HG03521 (cell line): ENCODE measurements around the gene EYA2.

ENCODE experiments used
- ATAC-seq: cut with Tn5 transposase; IDR thresholded peaks from one replicate; pipeline ENCODE4 v1.9.1; 2021; ENCODE audit warnings: mild to moderate bottlenecking, moderate library complexity; ENCODE audit not compliant: unreplicated experiment

The EYA2 gene

DNA sequence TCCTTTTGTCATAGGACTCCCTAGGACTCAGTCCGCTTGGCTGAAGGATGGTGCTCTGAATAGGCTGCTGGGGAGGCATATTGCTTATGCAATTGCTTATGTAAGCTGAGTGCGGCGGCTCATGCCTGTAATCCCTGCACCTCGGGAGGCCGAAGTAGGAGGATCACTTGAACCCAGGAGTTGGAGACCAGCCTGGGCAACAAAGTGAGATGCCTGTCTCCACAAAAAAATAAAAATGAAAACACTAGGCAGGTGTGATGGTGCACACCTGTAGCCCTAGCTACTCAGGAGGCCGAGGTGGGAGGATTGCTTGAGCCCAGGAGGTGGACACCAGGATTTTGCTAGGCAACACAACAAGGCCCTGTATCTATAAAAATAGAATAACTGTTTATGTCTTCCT lies 81.3 kb downstream of the EYA2 start:
- no peak for ATAC-seq

DNA sequence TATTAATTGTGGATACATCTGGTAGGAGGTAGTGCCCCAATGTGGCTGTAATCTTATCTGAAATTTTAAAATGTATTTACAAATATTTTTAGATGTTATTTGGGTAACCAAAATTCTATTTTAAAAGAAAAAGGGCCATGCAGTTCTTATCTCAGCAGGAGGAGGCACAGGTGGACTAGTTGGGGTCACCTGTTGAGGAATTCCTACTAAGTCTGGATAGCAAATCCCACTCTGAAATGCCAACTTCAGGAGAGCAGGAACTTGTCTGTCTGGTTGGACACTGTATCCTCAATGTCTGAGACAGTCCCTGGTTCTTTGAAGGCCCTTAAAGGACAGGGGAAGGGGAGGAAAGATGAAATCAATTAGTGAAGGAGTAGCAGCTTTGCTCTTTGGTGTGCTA lies 82.6 kb downstream of the EYA2 start:
- no peak for ATAC-seq

DNA sequence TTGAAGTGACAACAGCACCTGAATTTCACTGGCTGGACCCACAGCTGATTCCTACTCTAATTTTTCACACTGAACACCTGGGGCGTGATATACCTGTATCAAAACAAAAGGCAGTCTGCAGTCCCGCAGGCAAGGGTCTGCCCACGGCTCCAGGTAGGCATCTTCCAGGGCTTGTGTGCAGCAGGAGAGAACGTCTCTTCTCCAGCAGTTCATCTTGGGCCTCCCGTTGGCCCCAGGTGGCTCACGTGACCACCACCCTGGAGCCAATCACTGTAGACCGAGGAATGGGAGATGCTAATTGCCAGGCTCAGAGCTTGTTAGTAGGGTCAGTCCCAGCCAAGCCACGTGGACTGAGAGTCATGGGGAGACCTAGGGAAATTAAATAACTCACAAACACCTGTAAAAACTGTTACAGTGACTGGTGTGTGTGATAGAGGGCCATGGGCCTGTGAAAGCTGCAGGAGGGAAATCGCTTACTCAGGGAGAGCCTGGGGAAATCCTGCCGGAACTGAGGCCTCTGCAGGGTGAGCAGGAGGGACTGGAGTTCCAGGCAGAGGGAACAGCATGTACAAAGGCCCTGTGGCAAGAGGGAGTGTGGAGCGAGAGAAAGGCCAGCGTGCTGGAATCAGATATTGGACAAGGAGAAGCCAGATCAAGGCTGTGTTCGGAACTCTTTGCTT lies 83.4 kb downstream of the EYA2 start:
- no peak for ATAC-seq

DNA sequence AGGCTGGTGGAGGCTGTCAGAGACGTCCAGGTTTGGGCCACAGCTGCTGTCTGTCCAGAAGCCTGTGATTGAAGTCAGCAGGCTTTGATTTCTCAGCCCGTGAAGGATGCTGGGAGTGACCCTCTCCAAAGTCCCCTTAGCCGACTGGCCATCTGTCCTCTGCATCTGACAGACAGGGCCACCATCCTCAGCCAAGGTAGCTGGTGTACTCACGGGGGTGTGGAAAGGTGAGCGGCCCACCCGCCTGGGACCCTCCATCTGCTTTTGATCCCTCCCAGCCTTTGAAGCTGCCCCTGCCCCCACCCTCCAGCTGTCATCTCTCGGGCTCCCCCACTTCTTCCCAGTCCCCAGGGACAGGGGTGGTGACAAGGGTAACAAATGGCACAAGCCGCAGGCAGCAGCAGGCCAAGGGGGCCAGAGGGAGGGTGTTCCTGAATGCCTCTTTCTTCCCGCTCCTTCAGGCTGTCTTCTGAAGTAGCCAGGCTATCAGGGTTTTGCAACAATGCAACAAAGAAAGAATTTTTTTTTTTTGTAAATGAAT lies 84.4 kb downstream of the EYA2 start:
- ATAC-seq = no peak

DNA sequence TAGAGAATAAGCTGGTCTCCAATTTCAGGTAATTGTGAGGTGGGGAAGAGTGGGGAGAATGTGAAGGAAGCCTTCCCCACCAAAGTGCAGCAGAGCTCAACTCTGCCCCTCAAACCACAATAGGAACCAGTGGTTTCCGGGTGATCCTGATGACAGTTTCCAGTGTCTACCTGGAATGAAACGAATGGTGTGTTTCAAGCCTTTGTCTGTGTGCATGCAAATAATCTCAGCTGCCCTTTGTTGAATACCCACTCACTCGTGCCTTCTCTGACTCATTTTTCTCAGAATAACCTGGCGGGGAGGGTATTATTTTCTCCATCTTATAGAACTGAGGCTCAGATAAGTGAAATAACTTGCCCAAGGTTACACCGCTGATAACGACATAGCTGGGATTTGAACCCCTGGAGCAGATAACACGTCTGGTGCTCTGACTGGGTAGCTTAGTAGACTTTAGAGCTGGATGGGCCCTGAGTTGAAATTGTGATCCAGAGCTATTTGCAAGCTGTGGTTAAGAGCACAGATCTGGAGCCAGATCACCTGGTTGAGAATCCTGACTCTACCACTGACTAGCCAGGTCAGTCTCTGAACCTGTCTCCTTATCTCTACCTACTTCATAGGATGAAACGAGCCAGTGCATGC lies 85.1 kb downstream of the EYA2 start:
- ATAC-seq = no peak

DNA sequence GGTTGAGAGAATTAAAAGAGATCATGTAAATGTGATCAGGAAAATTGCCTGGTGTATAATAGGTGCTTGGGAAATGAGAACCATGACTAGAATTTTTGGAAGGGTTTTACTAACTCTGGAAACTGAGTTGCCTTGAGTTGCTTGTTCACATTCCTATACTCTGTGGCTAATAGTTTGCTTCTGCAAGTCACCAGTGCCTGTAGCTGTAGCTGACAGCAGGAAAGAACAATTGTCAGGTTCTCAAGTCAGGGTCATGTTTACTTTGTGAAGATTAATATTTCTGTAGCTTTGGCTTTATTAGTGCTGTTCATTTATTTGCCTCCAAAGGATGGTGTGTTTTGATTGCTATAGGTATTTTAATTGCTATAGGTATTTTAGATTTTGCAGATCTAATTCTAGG lies 86.5 kb downstream of the EYA2 start:
- no peak for ATAC-seq

DNA sequence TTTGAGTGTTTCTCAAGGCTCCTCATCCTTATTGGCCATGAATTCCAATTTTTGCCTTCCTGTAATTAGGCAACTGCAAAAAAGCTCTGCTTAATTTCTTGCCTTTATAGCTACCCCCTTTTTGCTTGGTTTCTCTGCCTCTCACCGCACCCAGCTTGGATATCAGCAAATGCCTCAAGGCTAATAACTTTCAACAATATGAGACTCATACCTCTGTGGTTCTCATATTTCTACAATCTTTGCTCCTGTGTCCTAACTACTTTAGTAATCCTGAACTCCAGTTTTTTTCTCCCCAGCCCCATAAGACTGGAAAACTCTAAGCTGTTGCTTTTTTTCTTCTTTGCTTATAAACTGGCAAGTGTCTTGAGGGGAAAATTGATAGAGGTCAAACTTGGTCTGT lies 88.8 kb downstream of the EYA2 start:
- ATAC-seq = no peak

DNA sequence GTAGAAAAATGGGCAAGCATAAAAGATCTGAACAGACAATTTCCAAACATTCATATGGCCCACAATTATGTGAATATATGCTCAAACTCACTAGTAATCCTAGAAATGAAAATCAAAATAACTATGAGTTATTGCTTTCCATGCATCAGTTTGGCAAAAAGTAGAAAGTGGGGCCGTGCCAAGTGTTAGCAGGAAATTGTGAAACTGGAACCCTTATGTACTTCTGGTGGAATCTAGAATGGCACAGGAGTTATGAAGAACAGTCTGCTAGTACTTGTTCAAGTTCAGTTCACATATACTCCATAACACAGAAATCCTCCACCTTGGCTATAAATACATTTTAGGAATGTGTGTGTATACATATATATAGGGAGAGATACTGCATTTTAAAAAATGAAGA lies 89.8 kb downstream of the EYA2 start:
- ATAC-seq = no peak

DNA sequence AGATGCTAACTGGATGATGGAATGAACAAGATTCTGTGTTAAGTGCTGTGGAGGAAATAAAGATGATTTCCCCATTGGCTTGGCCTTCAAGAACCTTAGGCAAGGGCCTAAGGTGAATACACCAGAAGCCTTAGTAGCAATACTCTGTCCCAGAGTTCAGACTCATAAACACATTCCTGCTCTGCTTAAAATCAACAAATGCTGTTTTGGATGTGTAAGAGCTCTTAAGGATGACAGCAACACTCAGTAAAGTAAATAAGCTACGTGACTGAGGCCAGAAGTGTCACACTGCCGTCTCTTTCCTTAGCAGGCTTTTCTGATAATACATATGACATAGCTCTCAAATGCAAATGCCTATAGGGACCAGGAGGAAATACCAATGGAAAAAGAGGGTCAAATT lies 90.6 kb downstream of the EYA2 start:
- no peak for ATAC-seq

DNA sequence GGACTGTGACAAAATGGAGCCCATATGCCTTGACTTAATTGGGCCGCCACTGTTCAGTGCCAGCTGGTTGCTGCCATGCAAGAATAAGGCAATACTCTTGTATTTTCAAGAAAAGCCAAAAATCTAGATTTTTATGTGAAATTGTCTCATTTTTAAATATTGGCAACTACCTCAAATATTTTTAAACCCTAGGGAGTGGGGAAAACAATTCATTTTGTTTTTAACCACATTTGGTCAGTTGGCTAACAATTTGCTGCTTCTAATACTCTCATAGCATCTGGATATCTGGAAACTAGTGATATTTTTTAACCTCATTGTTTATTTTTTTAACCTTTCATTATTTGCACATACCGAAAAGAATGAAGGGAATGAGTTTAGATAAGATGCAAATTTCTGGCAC lies 91.0 kb downstream of the EYA2 start:
- no peak for ATAC-seq

DNA sequence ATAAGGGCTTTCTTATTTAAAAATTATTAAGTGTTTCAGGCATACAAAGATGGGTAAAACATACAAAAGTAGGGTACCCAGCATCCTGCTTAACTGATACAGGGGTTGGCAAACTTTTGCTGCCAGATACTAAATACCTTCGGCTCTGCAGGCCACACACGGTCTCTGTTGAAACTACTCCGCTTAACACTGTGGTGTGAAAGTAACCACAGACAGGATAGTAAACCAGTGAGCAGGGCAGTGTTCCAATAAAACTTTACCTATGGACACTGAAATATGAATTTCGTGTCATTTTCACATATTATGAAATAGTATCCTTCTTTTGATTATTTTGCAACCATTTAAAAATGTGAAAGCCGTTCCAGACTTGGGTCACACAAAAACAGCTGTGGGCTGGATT lies 92.4 kb downstream of the EYA2 start:
- no peak for ATAC-seq

DNA sequence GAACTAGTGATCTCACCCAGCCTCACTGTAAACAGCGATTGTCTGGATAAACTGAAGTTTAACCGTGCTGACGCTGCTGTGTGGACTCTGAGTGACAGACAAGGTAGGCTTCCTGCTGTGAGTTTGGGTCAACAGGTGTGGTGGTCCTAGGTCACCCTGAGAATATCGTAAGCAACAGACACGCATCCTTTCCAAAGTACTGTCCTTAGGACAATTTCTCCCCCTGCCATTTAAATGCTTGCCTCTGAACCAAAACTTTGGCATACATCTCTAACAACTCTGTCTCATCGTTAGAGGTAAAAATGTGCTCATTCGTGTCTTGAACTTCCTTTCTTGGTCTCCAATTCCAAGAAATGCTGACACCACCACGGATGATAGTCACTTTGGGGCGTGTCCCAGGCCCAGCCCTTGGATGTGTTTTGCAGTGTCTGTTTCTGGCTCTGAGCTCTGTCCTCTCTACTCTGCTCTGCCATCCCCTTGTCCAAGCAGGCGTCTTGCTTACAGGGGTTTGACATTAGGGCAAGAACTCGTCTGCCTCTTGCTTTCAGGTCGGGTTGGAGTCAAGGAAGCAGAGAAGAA lies 95.5 kb downstream of the EYA2 start:
- ATAC-seq = no peak

DNA sequence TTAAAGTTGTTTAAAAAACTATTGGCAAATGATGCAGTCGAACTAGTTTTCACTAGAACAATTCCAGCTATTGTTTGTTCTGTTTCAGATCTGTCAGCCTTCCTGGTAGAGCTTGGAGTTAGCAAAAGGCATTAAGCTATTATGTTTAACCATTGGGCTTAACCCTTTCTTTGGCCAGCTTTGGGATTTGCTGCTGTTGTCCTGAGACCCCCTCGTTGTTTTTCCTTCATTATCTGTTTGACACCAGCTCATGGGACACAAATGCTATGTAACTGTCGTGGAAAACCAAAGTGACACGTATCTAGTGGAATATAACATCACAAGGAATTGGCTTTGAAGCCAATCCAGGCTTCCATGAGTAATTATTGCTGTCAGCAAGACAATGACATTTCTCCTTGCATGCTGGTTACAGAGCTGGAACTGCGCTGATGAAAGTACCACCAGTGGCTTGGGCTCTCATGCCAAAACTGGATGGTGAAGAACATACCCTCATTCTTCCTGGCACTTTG lies 96.0 kb downstream of the EYA2 start:
- ATAC-seq = no peak

DNA sequence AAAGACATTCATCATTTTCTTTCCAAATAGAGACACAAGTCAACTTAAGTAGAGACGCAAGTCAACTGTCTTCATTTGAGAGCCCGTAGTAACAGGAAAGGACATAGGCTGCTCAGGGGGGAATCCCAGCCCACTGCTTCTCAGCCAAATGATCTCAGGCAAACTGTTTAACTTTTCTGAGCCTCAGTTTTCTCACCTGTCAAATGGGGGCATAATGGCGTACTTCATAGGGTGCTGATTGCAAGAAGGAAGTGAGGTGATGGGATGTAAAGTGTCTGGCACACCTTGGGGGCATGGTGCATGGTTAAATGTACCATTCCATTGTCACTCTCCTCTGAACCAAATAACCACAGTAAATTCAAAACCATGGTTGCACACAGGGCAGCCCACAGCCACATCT lies 96.5 kb downstream of the EYA2 start:
- no peak for ATAC-seq

DNA sequence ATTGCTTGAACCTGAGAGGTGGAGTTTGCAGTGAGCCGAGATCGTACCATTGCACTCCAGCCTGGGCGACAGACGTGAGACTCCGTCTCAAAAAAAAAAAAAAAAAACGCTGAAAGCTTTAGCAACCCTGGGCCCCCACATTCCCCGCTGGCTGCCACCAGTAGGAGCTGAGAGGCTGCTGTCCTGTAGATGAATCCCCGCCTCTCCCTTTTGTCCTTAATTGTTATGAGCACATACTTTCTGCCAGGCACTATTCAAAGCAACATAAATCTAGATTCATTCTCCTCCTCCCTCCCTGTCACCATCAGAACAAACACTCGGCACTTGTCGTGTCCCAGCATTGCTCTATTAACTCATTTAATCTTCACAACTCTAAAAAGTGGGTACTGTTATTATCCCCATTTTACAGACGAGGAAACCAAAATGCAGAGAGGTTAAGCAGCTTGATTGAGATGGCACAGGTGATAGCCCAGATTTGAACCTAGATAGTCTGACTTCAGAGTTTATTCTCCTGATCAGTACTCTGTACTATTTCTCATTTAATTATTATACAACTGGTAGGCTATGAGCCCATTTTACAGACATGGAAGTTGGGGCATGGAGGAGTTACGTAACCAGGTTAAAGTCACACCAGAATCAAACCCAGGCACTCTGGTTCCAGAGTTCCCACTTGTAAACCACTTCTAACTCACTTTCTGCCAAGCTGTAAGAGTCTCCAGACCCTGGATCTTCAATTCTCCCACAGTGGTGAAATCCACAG lies 97.4 kb downstream of the EYA2 start:
- ATAC-seq = no peak

DNA sequence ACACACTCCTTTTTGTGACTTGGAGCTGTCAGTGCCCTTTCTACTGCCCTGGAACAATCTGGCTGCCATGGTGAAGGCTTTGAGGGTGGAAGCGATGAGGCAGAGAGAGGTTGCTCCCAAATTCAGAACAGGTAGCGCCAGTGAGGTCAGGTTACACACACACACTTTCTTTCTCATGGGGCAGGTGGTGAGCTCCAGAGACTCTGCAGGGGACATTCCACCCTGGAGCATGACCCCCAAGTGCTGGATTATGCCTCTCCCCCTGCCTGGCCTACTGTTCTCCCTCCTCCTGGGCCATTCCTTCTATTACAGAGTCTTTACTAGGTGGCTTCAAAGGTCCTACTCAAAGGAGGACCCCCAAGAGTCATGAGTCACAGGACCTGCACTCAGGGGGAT lies 98.0 kb downstream of the EYA2 start:
- ATAC-seq = no peak

DNA sequence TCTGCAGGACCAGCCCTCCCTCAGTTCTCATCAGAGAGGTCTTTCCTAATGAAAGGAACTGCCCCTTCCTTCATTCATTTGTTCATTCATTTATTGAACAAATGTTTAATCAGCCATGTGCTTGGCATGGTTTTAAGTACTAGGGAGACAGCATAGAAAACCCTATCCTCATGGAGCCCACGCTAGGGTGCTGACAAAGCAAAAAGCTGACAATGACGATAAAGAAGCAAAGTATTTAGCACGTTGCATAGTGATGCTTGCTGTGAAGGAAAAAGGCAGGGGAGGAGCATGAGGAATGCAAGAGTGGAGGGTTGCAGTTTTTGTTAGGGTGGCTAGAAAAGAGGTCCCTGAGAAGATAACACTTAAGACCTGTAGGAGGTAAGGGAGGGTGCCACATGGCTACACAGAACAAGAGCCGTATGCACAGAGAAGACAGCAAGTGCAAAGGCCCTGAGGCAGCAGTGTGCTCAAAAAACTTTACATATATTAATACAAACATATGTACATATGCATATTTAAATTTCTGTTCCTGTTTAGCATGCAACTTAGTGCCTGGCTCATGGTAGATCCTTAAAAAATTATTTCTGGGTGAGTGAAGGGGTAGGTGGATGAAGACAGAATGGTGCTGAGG lies 98.9 kb downstream of the EYA2 start:
- no peak for ATAC-seq

DNA sequence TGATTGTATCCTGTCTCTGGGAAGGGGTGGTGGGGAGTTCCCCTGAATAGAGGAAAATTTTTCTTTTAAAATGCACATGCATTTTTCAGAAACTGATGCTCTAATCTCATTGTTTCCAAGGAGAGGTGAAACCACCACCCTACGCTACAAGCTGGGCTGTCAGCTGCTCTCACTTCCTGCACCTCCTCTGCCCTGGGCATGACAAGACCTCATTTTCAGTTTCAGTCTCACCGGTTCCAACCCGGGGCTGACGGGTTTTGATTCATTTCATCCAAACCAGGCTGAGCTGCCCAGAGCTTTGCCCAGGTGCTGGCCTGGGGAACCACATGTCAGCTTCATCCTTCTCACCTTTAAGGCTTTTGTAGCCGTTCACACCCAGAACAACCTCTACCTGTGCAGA lies 99.7 kb downstream of the EYA2 start:
- no peak for ATAC-seq

DNA sequence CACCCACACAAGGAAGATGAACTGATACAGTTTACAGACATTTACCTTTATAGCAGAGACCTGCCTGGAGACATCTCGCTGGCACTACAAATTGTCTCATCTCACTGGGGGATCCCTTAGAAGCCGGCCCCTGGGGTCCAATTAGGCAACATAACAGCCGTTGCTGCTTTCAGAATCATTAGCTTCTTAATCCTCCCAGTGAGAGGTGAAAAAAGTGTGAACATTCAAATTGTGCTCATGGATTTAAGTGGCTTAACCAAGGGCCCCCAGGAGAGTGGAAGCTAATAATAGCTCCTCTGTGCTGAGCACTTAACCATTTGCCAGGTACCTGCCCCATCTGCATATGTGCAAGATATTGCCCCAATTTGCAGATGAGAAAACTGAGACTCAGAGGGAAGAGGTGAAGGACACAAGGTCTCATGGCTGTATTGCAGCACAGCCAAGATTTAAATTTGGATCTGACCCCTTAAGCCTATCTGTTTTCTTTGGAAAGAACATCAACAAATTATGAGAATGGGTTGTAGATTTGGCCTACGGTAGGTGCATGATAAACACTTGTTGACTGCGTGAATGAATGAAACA lies 101.0 kb downstream of the EYA2 start:
- no peak for ATAC-seq

DNA sequence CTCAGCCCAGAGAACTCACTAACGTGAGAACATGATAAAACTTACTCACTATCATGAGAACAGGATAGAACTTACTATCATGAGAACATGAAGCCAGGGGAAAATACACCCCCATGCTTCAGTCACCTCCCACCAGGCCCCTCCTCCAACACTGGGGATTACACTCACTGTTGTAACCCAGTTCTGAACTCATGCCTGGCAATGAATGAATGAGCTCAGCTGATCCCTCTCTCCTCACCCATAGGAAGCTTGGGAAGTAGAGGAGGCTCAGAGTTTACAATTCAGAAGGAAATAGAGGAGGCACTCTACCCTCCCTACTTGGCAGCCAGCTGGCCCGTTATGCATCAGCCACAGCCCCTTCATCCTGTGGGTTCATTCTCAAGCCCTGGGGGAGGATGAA lies 102.5 kb downstream of the EYA2 start:
- ATAC-seq = no peak
